Measurements from ENCODE around the gene INPP4B. TPM values are rescaled to one million over a fixed set of nuclear protein-coding genes. Genes with fewer than 3 reads are reported as not detected.

The INPP4B gene
- total and polyA plus RNA-seq, 2 donors from 2014 or later = 2.6 to 18.9 TPM

- no peaks in the 10 kb centered on the region for H3K4me1 ChIP-seq (ENCODE audit: control insufficient read depth in 2 of 3, insufficient read depth in 2 of 3, low read depth in 1 of 3, low read length in 3 of 3)
- FAIRE-seq = no peak
- TF ChIP-seq CTCF (IDR thresholded peaks at IDR 0.05; ENCODE audit: borderline replicate concordance, extremely low read depth, insufficient read depth) = no peak
Measured at GRCh38 chr4:142713282-142714030, 132.6 kb downstream of the INPP4B start.

GRCh38 chr4:142708231-142708630, 137.9 kb downstream of the INPP4B start:
- intact Hi-C loops (cut with DNase I) = no loop called here
- Histone ChIP-seq H3K36me3 (ENCODE audit: control insufficient read depth in 2 of 3, insufficient read depth in 3 of 3, low read length in 3 of 3) (no peaks in the 10 kb centered on the region), H3K4me3 (ENCODE audit: low read length in 3 of 3) (no peak overlapping the region), H3K27ac (ENCODE audit: low read depth in 2 of 2, low read length in 2 of 2) (no peak overlapping the region), H3K9me3 (ENCODE audit: control insufficient read depth in 2 of 3, insufficient read depth in 1 of 3, low read length in 3 of 3) (no peaks in the 10 kb centered on the region), H3K27me3 (ENCODE audit: control insufficient read depth, insufficient read depth, low read length) (no peaks in the 10 kb centered on the region), H3K9ac (ENCODE audit: low read length in 3 of 3) (no peak overlapping the region), H3K4me1 (ENCODE audit: control insufficient read depth in 2 of 3, insufficient read depth in 2 of 3, low read depth in 1 of 3, low read length in 3 of 3) (no peaks in the 10 kb centered on the region)
- FAIRE-seq = no peak
- no peak for TF ChIP-seq CTCF (IDR thresholded peaks at IDR 0.05; ENCODE audit: borderline replicate concordance, extremely low read depth, insufficient read depth)
- DNase-seq = no peak

More at GRCh38 chr4:142713282-142714030, 132.6 kb downstream of the INPP4B start:
- no peaks in the 10 kb centered on the region for H3K36me3 ChIP-seq (ENCODE audit: control insufficient read depth in 2 of 3, insufficient read depth in 3 of 3, low read length in 3 of 3)
- intact Hi-C loops (cut with DNase I) = loop anchor here (10.0 kb wide), 1 partner anchor 589 kb away; no protein-coding TSS in a partner anchor
- no peak for DNase-seq
- H3K9me3 ChIP-seq (ENCODE audit: control insufficient read depth in 2 of 3, insufficient read depth in 1 of 3, low read length in 3 of 3) = no peaks in the 10 kb centered on the region
- no peaks in the 10 kb centered on the region for H3K27me3 ChIP-seq (ENCODE audit: control insufficient read depth, insufficient read depth, low read length)
- H3K4me3 ChIP-seq (ENCODE audit: low read length in 3 of 3) = no peak overlapping the region
- H3K9ac ChIP-seq (ENCODE audit: low read length in 3 of 3) = no peak overlapping the region
- no peak overlapping the region for H3K27ac ChIP-seq (ENCODE audit: low read depth in 2 of 2, low read length in 2 of 2)

- intact Hi-C loops (cut with DNase I) = no loop called here
- Histone ChIP-seq H3K4me1 (ENCODE audit: control insufficient read depth in 2 of 3, insufficient read depth in 2 of 3, low read depth in 1 of 3, low read length in 3 of 3) (no peaks in the 10 kb centered on the region), H3K9me3 (ENCODE audit: control insufficient read depth in 2 of 3, insufficient read depth in 1 of 3, low read length in 3 of 3) (no peaks in the 10 kb centered on the region), H3K36me3 (ENCODE audit: control insufficient read depth in 2 of 3, insufficient read depth in 3 of 3, low read length in 3 of 3) (no peaks in the 10 kb centered on the region), H3K9ac (ENCODE audit: low read length in 3 of 3) (no peak overlapping the region), H3K27me3 (ENCODE audit: control insufficient read depth, insufficient read depth, low read length) (no peaks in the 10 kb centered on the region), H3K27ac (ENCODE audit: low read depth in 2 of 2, low read length in 2 of 2) (no peak overlapping the region), H3K4me3 (ENCODE audit: low read length in 3 of 3) (no peak overlapping the region)
- FAIRE-seq (no peak), DNase-seq (no peak)
- TF ChIP-seq CTCF (IDR thresholded peaks at IDR 0.05; ENCODE audit: borderline replicate concordance, extremely low read depth, insufficient read depth) = no peak
Measured at GRCh38 chr4:142707401-142707800, 138.7 kb downstream of the INPP4B start.
